Hepatocyte (in vitro differentiated cells): ENCODE results near the gene CORIN.
"Not testable (repeated sequence)": the region's sequence is repeated elsewhere in the genome, so short reads cannot be mapped to it uniquely, and the experiment has no call there.

ENCODE experiments used
- CTCF ChIP-seq: fragments of 200-600 bp; sonication (generic); IDR thresholded peaks from 2 replicates; pipeline ENCODE4 v1.5.1; 2016; ENCODE audit warnings: antibody characterized with exemption, mild to moderate bottlenecking; ENCODE audit not compliant: poor library complexity
- EZH2 ChIP-seq: fragments of 200-600 bp; sonication (generic); IDR thresholded peaks from 2 replicates; pipeline ENCODE4 v1.6.1; 2016; ENCODE audit warnings: antibody characterized with exemption, mild to moderate bottlenecking, borderline replicate concordance
- EZH2phosphoT487 ChIP-seq: fragments of 200-600 bp; sonication (generic); IDR thresholded peaks from one replicate; pipeline ENCODE4 v1.6.1; 2018; ENCODE audit warnings: antibody characterized with exemption, mild to moderate bottlenecking, low read depth, moderate library complexity; ENCODE audit not compliant: unreplicated experiment, severe bottlenecking

DNA sequence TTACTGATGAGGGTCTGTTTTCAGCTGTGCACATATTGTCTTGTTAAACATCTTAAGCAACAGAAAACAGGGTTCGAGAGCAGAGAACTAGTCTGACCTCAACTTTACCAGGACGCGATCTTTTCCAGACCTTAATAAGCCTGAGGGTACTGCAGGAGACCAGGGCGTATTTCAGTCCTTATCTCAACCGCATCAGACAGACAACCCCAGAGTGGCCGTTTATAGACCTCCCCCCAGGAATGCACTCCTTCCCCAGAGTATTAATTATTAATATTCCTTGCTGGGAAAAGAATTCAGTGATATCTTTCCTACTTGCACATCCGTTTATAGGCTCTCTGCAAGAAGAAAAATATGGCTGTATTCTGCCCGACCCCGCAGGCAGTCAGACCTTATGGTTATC is 84.6 kb downstream of the CORIN start:
- not testable (repeated sequence) for TF ChIP-seq CTCF, EZH2, EZH2phosphoT487
